Right lung (tissue), 5 donors: ENCODE measurements around the gene CENPA. TPM values are rescaled to one million over a fixed set of nuclear protein-coding genes. Genes with fewer than 3 reads are reported as not detected.
A peak's percentile ranks its signal among the peaks of the same experiment; 100 is the strongest.
"Not testable (repeated sequence)": the region's sequence is repeated elsewhere in the genome, so short reads cannot be mapped to it uniquely, and the experiment has no call there.

Experiments
- DNase-seq, 2 donors: peaks; one replicate each; pipeline ENCODE4 v3.0.0-alpha.2; 2013
- polyA plus RNA-seq, 5 donors: library from polyadenylated mRNA; unstranded; fragments of 120-200 nt; gene quantifications; one replicate each; pipeline versions ENCODE4 v1.2.1 to v1.2.3, GENCODE V29; 2013; ENCODE audit warnings: inconsistent platforms in 1 of 5, low replicate concordance in 1 of 5; ENCODE audit not compliant: insufficient read length in 5 of 5, insufficient read depth in 1 of 5

CENPA gene
- polyA plus RNA-seq, 5 donors, result 9.8 to 29.0 (median 13.9) TPM

- no peak for DNase-seq
Observed at GRCh38 chr2:26758790-26759321, 27.0 kb upstream of the CENPA start.

- DNase-seq, result no peak
Observed at GRCh38 chr2:26759845-26760244, 26.0 kb upstream of the CENPA start.

- not testable (repeated sequence) for DNase-seq
Observed at GRCh38 chr2:26760991-26761390, 24.9 kb upstream of the CENPA start.

- DNase-seq, result no peak
Observed at GRCh38 chr2:26763019-26763418, 22.8 kb upstream of the CENPA start.

GRCh38 chr2:26764078-26764887, 21.6 kb upstream of the CENPA start, which contains the start of gene SLC35F6:
Gene SLC35F6 (plus strand): TSS chr2:26764284. CDS start chr2:26764350, 66 bp downstream.
- DNase-seq, result peak; percentile 80 to 85

- DNase-seq, result no peak
Observed at GRCh38 chr2:26764906-26765305, 20.9 kb upstream of the CENPA start.

- no peak for DNase-seq
Observed at GRCh38 chr2:26765475-26766200, 20.2 kb upstream of the CENPA start.

- no peak for DNase-seq
Observed at GRCh38 chr2:26767129-26767528, 18.7 kb upstream of the CENPA start.

- DNase-seq, result no peak
Observed at GRCh38 chr2:26767894-26768487, 17.9 kb upstream of the CENPA start.

GRCh38 chr2:26768759-26769088, 17.1 kb upstream of the CENPA start:
- DNase-seq, result no peak

- no peak for DNase-seq
Observed at GRCh38 chr2:26769089-26769761, 16.6 kb upstream of the CENPA start.

- DNase-seq, result no peak
Observed at GRCh38 chr2:26770986-26771586, 14.8 kb upstream of the CENPA start.

GRCh38 chr2:26772064-26773001, 13.5 kb upstream of the CENPA start:
- DNase-seq, result no peak

- DNase-seq, result no peak
Observed at GRCh38 chr2:26776195-26776800, 9.6 kb upstream of the CENPA start.

GRCh38 chr2:26778098-26778497, 7.8 kb upstream of the CENPA start:
- no peak for DNase-seq

GRCh38 chr2:26778507-26778906, 7.3 kb upstream of the CENPA start:
- DNase-seq, result no peak

GRCh38 chr2:26780203-26780760, 5.6 kb upstream of the CENPA start:
- DNase-seq, result no peak

- no peak for DNase-seq
Observed at GRCh38 chr2:26782876-26783704, 2.8 kb upstream of the CENPA start.
